Hepatocyte (in vitro differentiated cells): ENCODE data around the gene SASS6. TPM values are rescaled to one million over a fixed set of nuclear protein-coding genes. Genes with fewer than 3 reads are reported as not detected.

Experiments used
- DNase-seq: peaks from one replicate; pipeline ENCODE4 v3.0.0-alpha.2; 2016; ENCODE audit warnings: low spot score
- H2AFZ ChIP-seq: fragments of 200-600 bp; sonication (generic); 2 replicates; pipeline ENCODE4 v1.6.0; 2016; ENCODE audit warnings: antibody characterized with exemption, mild to moderate bottlenecking
- H3K27ac ChIP-seq: fragments of 200-600 bp; sonication (generic); 2 replicates; pipeline ENCODE4 v1.5.1; 2016; ENCODE audit warnings: mild to moderate bottlenecking
- H3K27me3 ChIP-seq: fragments of 200-600 bp; sonication (generic); 2 replicates; pipeline ENCODE4 v1.6.1; 2016
- H3K36me3 ChIP-seq: fragments of 200-600 bp; sonication (generic); replicated peaks from 2 replicates; pipeline ENCODE4 v1.5.1; 2016; ENCODE audit warnings: low read depth; ENCODE audit not compliant: insufficient read depth
- H3K4me1 ChIP-seq: fragments of 200-600 bp; sonication (generic); 2 replicates; pipeline ENCODE4 v1.5.1; 2016; ENCODE audit warnings: mild to moderate bottlenecking, moderate library complexity; ENCODE audit not compliant: insufficient read depth
- H3K4me2 ChIP-seq: fragments of 200-600 bp; sonication (generic); 2 replicates; pipeline ENCODE4 v1.6.0; 2016
- H3K4me3 ChIP-seq: fragments of 200-600 bp; sonication (generic); 2 replicates; pipeline ENCODE4 v1.5.1; 2016; ENCODE audit warnings: mild to moderate bottlenecking
- H3K79me2 ChIP-seq: fragments of 200-600 bp; sonication (generic); 2 replicates; pipeline ENCODE4 v1.6.0; 2017; ENCODE audit warnings: mild to moderate bottlenecking
- H3K9me2 ChIP-seq: fragments of 200-600 bp; sonication (generic); replicated peaks from 2 replicates; pipeline ENCODE4 v1.6.0; 2017; ENCODE audit warnings: mild to moderate bottlenecking; ENCODE audit not compliant: insufficient read depth
- H3K9me3 ChIP-seq: fragments of 200-600 bp; sonication (generic); 2 replicates; pipeline ENCODE4 v1.5.1; 2016; ENCODE audit warnings: low read depth, mild to moderate bottlenecking
- H4K20me1 ChIP-seq: fragments of 200-600 bp; sonication (generic); 2 replicates; pipeline ENCODE4 v1.6.0; 2016; ENCODE audit warnings: mild to moderate bottlenecking; ENCODE audit not compliant: insufficient read depth, poor library complexity, severe bottlenecking
- CTCF ChIP-seq: fragments of 200-600 bp; sonication (generic); IDR thresholded peaks from 2 replicates; pipeline ENCODE4 v1.5.1; 2016; ENCODE audit warnings: antibody characterized with exemption, mild to moderate bottlenecking; ENCODE audit not compliant: poor library complexity
- EZH2 ChIP-seq: fragments of 200-600 bp; sonication (generic); IDR thresholded peaks from 2 replicates; pipeline ENCODE4 v1.6.1; 2016; ENCODE audit warnings: antibody characterized with exemption, mild to moderate bottlenecking, borderline replicate concordance
- EZH2phosphoT487 ChIP-seq: fragments of 200-600 bp; sonication (generic); IDR thresholded peaks from one replicate; pipeline ENCODE4 v1.6.1; 2018; ENCODE audit warnings: antibody characterized with exemption, mild to moderate bottlenecking, low read depth, moderate library complexity; ENCODE audit not compliant: unreplicated experiment, severe bottlenecking
- WGBS: methylation state at CpG from one replicate; pipeline ENCODE4 v1.1.6; 2016; ENCODE audit warnings: low lambda C conversion rate; ENCODE audit errors: missing lambda C conversion rate; 5-methylcytosine and 5-hydroxymethylcytosine counted together
- polyA plus RNA-seq: library from polyadenylated mRNA; unstranded; fragments of >200 nt; fragmentation: Nextera tagmentation; extraction: Ambion mirVana; gene quantifications from 2 replicates; pipeline ENCODE4 v1.2.1, GENCODE V29; 2016
- total RNA-seq: library from RNA; depleted of rRNA; stranded (reverse); fragments of >200 nt; gene quantifications from 2 replicates; pipeline ENCODE4 v1.2.3, GENCODE V29; 2014

SASS6 gene
- total and polyA plus RNA-seq, 2 experiments from 2014 or later = 1.9 to 4.5 TPM

DNA sequence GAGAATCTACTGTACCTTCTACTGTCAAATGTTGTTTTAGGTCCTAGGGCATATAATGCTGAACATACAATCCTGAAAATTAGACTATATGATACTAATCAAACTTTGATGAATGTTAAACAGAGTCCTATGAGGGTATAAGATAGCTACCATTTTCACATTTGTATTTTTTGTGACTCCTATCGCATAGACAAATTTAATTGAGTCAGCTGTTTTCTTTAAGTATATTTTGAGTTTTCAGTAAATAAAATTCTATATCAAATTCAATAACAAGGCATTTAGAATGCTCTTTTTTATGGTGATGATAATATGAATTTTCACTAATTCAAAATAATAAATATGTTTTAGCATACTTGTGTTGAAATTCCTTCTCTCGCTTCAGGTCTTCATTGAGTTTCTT lies 35.3 kb upstream of the SASS6 start:
- H3K4me1 ChIP-seq = no peaks in the 10 kb centered on the region
- 96% methylated on average over 2 of the region's 2 CpGs for WGBS

DNA sequence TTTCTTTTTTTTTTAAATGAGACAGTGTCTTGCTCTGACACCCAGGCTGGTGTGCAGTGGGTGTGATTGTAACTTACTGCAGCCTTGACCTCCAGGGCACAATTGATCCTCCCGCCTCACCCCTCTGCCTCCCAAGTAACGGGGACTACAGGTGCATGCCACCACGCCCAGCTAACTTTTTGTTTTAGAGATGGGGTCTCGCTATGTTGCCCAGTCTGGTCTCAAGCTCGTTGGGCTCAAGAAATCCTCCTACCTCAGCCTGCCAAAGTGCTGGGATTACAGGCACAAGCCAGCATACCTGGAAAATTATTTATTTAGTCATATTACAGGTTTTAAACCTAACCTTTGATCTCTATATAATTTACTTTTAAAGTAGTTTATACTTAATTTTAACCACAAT lies 32.0 kb upstream of the SASS6 start:
- DNase-seq = no peak
- H3K4me2 ChIP-seq = no peak overlapping the region
- no peaks in the 10 kb centered on the region for H4K20me1 ChIP-seq
- H3K4me3 ChIP-seq = no peak overlapping the region
- H3K27me3 ChIP-seq = no peaks in the 10 kb centered on the region
- H3K36me3 ChIP-seq = no peaks in the 10 kb centered on the region
- TF ChIP-seq CTCF = no peak
- no peak for TF ChIP-seq EZH2phosphoT487
- TF ChIP-seq EZH2 = no peak
- H2AFZ ChIP-seq = no peak overlapping the region
- WGBS = 94% methylated on average over 5 of the region's 5 CpGs
- no peaks in the 10 kb centered on the region for H3K9me3 ChIP-seq
- H3K27ac ChIP-seq = no peak overlapping the region
- no peaks in the 10 kb centered on the region for H3K9me2 ChIP-seq
- no peaks in the 10 kb centered on the region for H3K4me1 ChIP-seq
- no peaks in the 10 kb centered on the region for H3K79me2 ChIP-seq

More for the DNA sequence above, 35.3 kb upstream of the SASS6 start:
- Histone ChIP-seq H3K9me3 (no peaks in the 10 kb centered on the region), H3K9me2 (no peaks in the 10 kb centered on the region), H4K20me1 (no peaks in the 10 kb centered on the region), H3K4me3 (no peak overlapping the region), H2AFZ (no peak overlapping the region), H3K79me2 (no peaks in the 10 kb centered on the region), H3K4me2 (no peak overlapping the region), H3K27ac (no peak overlapping the region), H3K36me3 (no peaks in the 10 kb centered on the region), H3K27me3 (no peaks in the 10 kb centered on the region)
- no peak for DNase-seq
- TF ChIP-seq EZH2 (no peak), CTCF (no peak), EZH2phosphoT487 (no peak)

GRCh38 chr1:100164216-100164615 lies 31.5 kb upstream of the SASS6 start:
- Histone ChIP-seq H3K79me2 (no peaks in the 10 kb centered on the region), H3K9me3 (no peaks in the 10 kb centered on the region), H3K4me2 (no peak overlapping the region), H3K36me3 (no peaks in the 10 kb centered on the region), H3K4me3 (no peak overlapping the region), H4K20me1 (no peaks in the 10 kb centered on the region), H3K4me1 (no peaks in the 10 kb centered on the region), H3K9me2 (no peaks in the 10 kb centered on the region), H3K27ac (no peak overlapping the region), H2AFZ (no peak overlapping the region), H3K27me3 (no peaks in the 10 kb centered on the region)
- DNase-seq = no peak
- 80% methylated on average over 2 of the region's 2 CpGs for WGBS
- no peak for TF ChIP-seq CTCF
- TF ChIP-seq EZH2 = no peak

DNA sequence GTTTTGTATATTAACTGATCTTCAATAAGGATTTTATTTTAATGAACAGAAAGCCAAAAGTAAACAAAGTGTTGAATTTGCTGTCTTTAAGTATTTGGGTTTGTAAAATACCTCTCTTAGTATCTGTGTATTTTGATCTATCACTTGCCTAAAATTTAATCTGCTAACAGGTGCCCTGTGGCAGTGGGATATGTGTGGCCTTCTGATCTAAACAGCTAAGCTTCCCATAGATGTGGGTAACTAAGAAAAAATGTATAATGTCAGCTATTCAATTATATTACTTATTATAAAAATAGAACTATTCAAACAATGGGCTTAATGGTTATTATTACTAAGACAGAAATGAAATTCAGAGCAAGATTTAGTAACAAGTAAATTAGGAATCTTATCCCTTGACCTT lies 30.2 kb upstream of the SASS6 start:
- Histone ChIP-seq H3K4me2 (no peak overlapping the region), H3K27me3 (no peaks in the 10 kb centered on the region), H3K9me2 (no peaks in the 10 kb centered on the region), H3K79me2 (no peaks in the 10 kb centered on the region), H2AFZ (no peak overlapping the region), H3K36me3 (no peaks in the 10 kb centered on the region), H4K20me1 (no peaks in the 10 kb centered on the region), H3K9me3 (no peaks in the 10 kb centered on the region), H3K4me3 (no peak overlapping the region), H3K4me1 (no peaks in the 10 kb centered on the region), H3K27ac (no peak overlapping the region)
- TF ChIP-seq EZH2 (no peak), EZH2phosphoT487 (no peak), CTCF (no peak)
- no peak for DNase-seq
